Choroid plexus epithelial cell (primary cell): ENCODE data around the gene RASA2.

Experiments used
- DNase-seq: peaks from one replicate; pipeline ENCODE4 v3.0.0-alpha.2; 2010; ENCODE audit warnings: low read depth
- H3K4me3 ChIP-seq: 2 replicates; pipeline ENCODE4 v1.5.1; 2011; ENCODE audit warnings: low read depth, mild to moderate bottlenecking, control low read depth, low read length, moderate library complexity
- TF ChIP-seq, protein P1 (sequence below): conservative IDR thresholded peaks from 2 replicates; pipeline ENCODE4 v1.5.1; 2011; ENCODE audit warnings: low read depth, mild to moderate bottlenecking, control low read depth, inconsistent platforms, low read length, moderate library complexity

The RASA2 gene

DNA sequence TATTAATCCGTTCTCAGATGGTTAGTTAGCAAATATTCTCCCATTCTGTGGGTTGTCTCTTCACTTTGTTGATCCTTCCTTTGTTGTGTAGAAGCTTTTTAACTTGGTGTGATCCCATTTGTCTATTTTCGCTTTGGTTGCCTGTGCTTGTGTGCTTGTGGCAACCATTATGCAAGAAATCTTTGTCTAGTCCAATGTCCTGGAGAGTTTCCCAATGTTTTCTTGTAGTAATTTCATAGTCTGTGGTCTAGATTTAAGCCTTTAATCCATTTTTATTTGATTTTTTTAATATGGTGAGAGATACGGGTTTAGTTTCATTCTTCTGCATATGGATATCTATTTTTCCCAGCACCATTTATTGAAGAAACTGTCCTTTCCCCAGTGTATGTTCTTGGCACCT, 59.8 kb downstream of the RASA2 start:
- DNase-seq = no peak
- no peak overlapping the region for H3K4me3 ChIP-seq
- TF ChIP-seq, protein P1, sequence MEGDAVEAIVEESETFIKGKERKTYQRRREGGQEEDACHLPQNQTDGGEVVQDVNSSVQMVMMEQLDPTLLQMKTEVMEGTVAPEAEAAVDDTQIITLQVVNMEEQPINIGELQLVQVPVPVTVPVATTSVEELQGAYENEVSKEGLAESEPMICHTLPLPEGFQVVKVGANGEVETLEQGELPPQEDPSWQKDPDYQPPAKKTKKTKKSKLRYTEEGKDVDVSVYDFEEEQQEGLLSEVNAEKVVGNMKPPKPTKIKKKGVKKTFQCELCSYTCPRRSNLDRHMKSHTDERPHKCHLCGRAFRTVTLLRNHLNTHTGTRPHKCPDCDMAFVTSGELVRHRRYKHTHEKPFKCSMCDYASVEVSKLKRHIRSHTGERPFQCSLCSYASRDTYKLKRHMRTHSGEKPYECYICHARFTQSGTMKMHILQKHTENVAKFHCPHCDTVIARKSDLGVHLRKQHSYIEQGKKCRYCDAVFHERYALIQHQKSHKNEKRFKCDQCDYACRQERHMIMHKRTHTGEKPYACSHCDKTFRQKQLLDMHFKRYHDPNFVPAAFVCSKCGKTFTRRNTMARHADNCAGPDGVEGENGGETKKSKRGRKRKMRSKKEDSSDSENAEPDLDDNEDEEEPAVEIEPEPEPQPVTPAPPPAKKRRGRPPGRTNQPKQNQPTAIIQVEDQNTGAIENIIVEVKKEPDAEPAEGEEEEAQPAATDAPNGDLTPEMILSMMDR = no peak

DNA sequence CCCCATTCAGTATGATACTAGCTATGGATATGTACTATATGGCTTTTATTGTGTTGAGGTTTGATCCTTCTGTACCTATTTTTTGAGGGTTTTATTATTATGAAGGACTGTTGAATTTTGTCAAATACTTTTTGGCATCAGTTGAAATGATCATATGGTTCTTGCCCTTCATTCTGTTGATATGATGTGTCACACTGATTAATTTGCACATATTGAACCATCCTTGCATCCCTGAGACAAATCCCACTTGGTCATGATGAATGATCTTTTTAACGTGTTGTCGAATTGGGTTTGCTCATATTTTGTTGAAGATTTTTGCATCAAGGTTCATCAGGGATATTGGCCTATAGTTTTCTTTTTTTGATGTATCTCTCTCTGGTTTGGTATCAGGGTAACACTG, 61.0 kb downstream of the RASA2 start:
- H3K4me3 ChIP-seq = no peak overlapping the region
- no peak for DNase-seq
- TF ChIP-seq, protein P1 = no peak

DNA sequence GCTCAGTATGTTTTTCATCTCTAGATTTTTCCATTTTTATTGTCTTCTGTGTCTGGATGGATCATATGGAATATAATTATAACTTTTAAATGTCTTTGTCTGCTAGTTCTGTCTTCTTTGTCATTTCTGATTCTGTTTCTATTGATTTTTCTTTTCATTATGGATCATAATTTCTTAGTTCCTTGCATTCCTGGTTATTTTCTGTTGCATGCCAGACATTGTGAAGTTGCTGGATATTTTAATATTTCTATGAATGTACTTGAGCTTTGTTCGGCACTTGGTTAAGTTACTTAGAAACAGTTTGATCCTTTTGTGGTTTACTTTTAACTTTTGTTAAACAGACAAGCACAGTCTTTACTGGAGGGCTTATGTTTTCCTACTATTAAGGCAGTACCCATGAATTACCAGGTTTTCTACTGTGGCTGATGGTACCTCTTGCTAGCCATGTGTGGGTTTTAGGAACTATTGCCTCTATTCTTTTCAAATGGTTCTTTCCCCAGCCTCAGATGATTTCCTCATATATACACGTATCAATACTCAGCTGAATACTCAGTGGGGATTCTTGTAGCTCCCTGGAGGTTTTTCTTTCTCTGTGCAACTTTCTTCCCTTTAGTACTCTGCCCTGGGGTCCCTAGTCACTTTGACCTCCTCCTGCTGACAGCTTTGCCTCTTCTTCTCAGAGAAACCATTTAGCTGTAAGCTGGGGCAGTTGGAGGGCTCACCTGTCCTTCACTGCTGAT, 64.3 kb downstream of the RASA2 start:
- DNase-seq = no peak
- TF ChIP-seq, protein P1 = no peak
- H3K4me3 ChIP-seq = no peak overlapping the region

DNA sequence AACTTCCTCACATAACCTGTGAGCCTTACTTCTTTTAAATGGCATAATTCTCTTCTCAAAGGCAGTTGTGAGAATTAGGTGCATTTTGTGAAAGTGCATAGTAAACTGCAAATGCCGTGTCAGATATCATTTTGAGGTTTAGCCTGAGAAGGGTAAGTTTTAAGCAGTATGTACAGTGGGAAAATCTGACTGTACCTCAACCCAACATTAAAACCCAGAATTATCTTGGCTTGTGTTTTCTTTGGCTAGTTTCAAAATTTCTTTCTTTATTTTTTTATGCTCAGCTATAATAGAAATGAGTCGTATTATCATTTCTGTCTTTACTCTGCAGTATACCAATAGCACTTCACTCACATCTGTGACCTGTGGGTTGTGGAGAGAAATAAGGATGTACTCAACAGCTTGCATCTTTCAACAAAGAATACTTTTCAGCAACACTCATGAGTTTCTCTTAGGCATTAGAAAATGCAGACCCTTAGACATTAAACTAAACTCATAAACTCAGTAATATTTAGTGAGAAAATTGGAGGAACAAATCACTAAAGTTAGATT, 65.7 kb downstream of the RASA2 start:
- DNase-seq = no peak
- H3K4me3 ChIP-seq = no peak overlapping the region
- TF ChIP-seq, protein P1 = no peak

DNA sequence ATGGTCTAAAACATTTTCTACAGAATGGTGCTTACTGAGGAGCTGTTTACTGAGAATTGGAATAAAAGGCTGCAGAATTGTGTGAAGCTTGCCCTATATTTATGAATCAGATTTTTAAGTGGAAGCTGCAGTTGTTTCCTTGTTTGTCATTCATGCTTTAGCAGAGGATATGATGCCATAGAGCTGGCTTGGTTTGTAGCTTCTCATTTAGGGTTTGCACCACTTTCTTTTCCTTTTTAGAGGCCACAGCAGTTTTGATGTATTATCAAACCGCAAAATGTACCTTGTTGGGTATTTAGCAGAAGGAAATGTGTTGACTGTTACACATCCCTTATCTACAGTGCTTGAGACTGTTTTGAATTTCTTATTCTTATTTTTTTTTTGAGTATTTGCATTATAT, 66.2 kb downstream of the RASA2 start:
- TF ChIP-seq, protein P1 = no peak
- H3K4me3 ChIP-seq = no peak overlapping the region
- DNase-seq = no peak

DNA sequence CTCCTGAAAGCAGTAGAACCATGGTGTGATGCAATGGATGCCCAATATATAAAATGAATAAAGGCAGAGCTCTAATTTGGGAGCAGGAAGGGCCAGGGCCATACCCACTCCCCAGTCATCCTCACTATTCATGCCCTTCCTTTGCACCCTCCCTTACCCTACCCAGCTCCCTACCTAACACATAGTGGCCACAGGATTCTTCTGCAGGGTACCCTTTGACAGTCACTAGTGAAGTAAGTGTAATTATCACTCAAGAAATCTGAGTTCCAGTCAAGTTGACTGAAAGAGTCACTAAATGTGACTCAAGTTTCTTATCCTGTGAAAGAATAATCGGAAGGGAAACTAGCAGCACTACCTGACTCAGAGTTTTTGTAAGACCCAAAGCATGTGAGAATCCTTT, 69.2 kb downstream of the RASA2 start:
- peak; percentile 21 for DNase-seq
- TF ChIP-seq, protein P1 = no peak
- no peak overlapping the region for H3K4me3 ChIP-seq
